IMR-90 (cell line): Measurements from ENCODE around the gene KCNT2. TPM values are rescaled to one million over a fixed set of nuclear protein-coding genes. Genes with fewer than 3 reads are reported as not detected.

Experiments used
- ATAC-seq: fragments of 200-7000 bp; cut with Tn5 transposase; 2 replicates; pipeline ENCODE4 v1.9.1; 2020; ENCODE audit warnings: low read depth, mild to moderate bottlenecking, moderate library complexity
- BruUV-seq: library from RNA; stranded (reverse); fragments of 400-500 nt; replicated peaks from 2 replicates; lab custom pipeline; 2021; lab: Mats Ljungman, UMichigan
- CTCF ChIA-PET: fragments of 300-600 bp; formaldehyde crosslinking; extraction: SDS; loops from one replicate; lab custom pipeline; 2021; ENCODE audit warnings: antibody characterized with exemption; lab: Yijun Ruan, JAX
- POLR2A ChIA-PET: fragments of 300-600 bp; sonication (Branson Sonifier 250); formaldehyde crosslinking; loops from one replicate; lab custom pipeline; 2022; ENCODE audit warnings: antibody characterized with exemption; ENCODE audit not compliant: unreplicated experiment; lab: Charles Lee
- DNase-seq: peaks from one replicate; pipeline ENCODE4 v3.0.0; 2013
- H2AFZ ChIP-seq: replicated peaks from 2 replicates; pipeline ENCODE3; 2013; ENCODE audit warnings: low read length, mild to moderate bottlenecking; ENCODE audit not compliant: poor library complexity
- H2AK5ac ChIP-seq: 2 replicates; pipeline ENCODE4 v1.6.1; 2013; ENCODE audit warnings: low read depth, low read length, inconsistent platforms
- H2AK9ac ChIP-seq: replicated peaks from 2 replicates; pipeline ENCODE3; 2013; ENCODE audit warnings: mild to moderate bottlenecking, low read depth, low read length, moderate library complexity; ENCODE audit not compliant: poor library complexity
- H2BK120ac ChIP-seq: 2 replicates; pipeline ENCODE4 v1.6.1; 2013; ENCODE audit warnings: low read depth, low read length, inconsistent platforms
- H2BK15ac ChIP-seq: 3 replicates; pipeline ENCODE4 v1.6.1; 2013; ENCODE audit warnings: low read depth, low read length, inconsistent platforms
- H2BK20ac ChIP-seq: 2 replicates; pipeline ENCODE4 v1.6.1; 2013; ENCODE audit warnings: low read depth, mild to moderate bottlenecking, inconsistent platforms, low read length, moderate library complexity
- H2BK5ac ChIP-seq: 2 replicates; pipeline ENCODE4 v1.6.1; 2013; ENCODE audit warnings: mild to moderate bottlenecking, low read depth, low read length, inconsistent platforms; ENCODE audit not compliant: poor library complexity, severe bottlenecking
- H3K14ac ChIP-seq: replicated peaks from 2 replicates; pipeline ENCODE4 v1.6.1; 2013; ENCODE audit warnings: low read depth, low read length, inconsistent platforms
- H3K18ac ChIP-seq: 2 replicates; pipeline ENCODE4 v1.6.1; 2013; ENCODE audit warnings: low read depth, low read length, control low read depth
- H3K23ac ChIP-seq: 2 replicates; pipeline ENCODE4 v1.6.1; 2013; ENCODE audit warnings: low read depth, low read length, inconsistent platforms
- H3K27ac ChIP-seq: 2 replicates; pipeline ENCODE4 v1.5.1; 2013; ENCODE audit warnings: mild to moderate bottlenecking, control low read depth, low read length; ENCODE audit not compliant: insufficient read depth
- H3K27me3 ChIP-seq: 2 replicates; pipeline ENCODE4 v1.6.1; 2013; ENCODE audit warnings: low read length; ENCODE audit not compliant: control insufficient read depth, insufficient read depth
- H3K36me3 ChIP-seq: 2 replicates; pipeline ENCODE4 v1.6.1; 2013; ENCODE audit warnings: low read length, mixed read lengths; ENCODE audit not compliant: control insufficient read depth, insufficient read depth
- H3K4ac ChIP-seq: 2 replicates; pipeline ENCODE4 v1.6.1; 2013; ENCODE audit warnings: low read depth, low read length, inconsistent platforms
- H3K4me1 ChIP-seq: 2 replicates; pipeline ENCODE4 v1.6.1; 2013; ENCODE audit warnings: low read length, mixed read lengths; ENCODE audit not compliant: control insufficient read depth, insufficient read depth
- H3K4me2 ChIP-seq: 2 replicates; pipeline ENCODE4 v1.6.1; 2013; ENCODE audit warnings: low read depth, mild to moderate bottlenecking, control low read depth, low read length, moderate library complexity
- H3K4me3 ChIP-seq: 2 replicates; pipeline ENCODE4 v1.5.1; 2013; ENCODE audit warnings: low read depth, mild to moderate bottlenecking, control low read depth, low read length, moderate library complexity; ENCODE audit not compliant: insufficient read depth
- H3K56ac ChIP-seq: 2 replicates; pipeline ENCODE4 v1.6.1; 2013; ENCODE audit warnings: low read length, inconsistent platforms; ENCODE audit not compliant: insufficient read depth; ENCODE audit errors: extremely low read depth
- H3K79me1 ChIP-seq, 2 experiments: 2 replicates each; pipeline ENCODE4 v1.6.1; 2013; ENCODE audit warnings: low read length in 2 of 2, inconsistent platforms in 1 of 2, low read depth in 1 of 2
- H3K9ac ChIP-seq: 2 replicates; pipeline ENCODE4 v1.6.1; 2013; ENCODE audit warnings: low read depth, low read length, control low read depth
- H3K9me1 ChIP-seq: 2 replicates; pipeline ENCODE4 v1.6.1; 2013; ENCODE audit warnings: low read length, inconsistent platforms; ENCODE audit not compliant: insufficient read depth
- H3K9me3 ChIP-seq: 2 replicates; pipeline ENCODE4 v1.6.1; 2013; ENCODE audit warnings: low read length; ENCODE audit not compliant: control insufficient read depth, insufficient read depth
- H4K20me1 ChIP-seq: 2 replicates; pipeline ENCODE4 v1.6.1; 2013; ENCODE audit warnings: low read length, inconsistent platforms; ENCODE audit not compliant: insufficient read depth
- H4K5ac ChIP-seq: 2 replicates; pipeline ENCODE4 v1.6.1; 2013; ENCODE audit warnings: mild to moderate bottlenecking, low read depth, low read length, control low read depth
- H4K8ac ChIP-seq, 2 experiments: 2 replicates each; pipeline ENCODE4 v1.6.1; 2013; ENCODE audit warnings: low read depth in 2 of 2, low read length in 2 of 2, control low read depth in 1 of 2, inconsistent platforms in 1 of 2
- H4K91ac ChIP-seq: 2 replicates; pipeline ENCODE4 v1.6.1; 2013; ENCODE audit warnings: low read depth, low read length, inconsistent platforms; ENCODE audit not compliant: insufficient read depth
- BHLHE40 ChIP-seq: fragments of 150-350 bp; IDR thresholded peaks from 2 replicates; pipeline ENCODE4 v1.6.1; 2016; ENCODE audit warnings: mild to moderate bottlenecking, low read depth, low read length
- CHD1 ChIP-seq: IDR thresholded peaks from 2 replicates; pipeline ENCODE4 v1.6.1; 2012; ENCODE audit warnings: low read depth, low read length, improper control_type of control experiment
- MAFK ChIP-seq: IDR thresholded peaks from 2 replicates; pipeline ENCODE4 v1.6.1; 2012; ENCODE audit warnings: low read depth, low read length, improper control_type of control experiment
- MAZ ChIP-seq: IDR thresholded peaks from 2 replicates; pipeline ENCODE4 v1.6.1; 2012; ENCODE audit warnings: low read depth, mild to moderate bottlenecking, low read length, improper control_type of control experiment, moderate library complexity, borderline replicate concordance
- NFE2L2 ChIP-seq: fragments of 150-350 bp; IDR thresholded peaks from 2 replicates; pipeline ENCODE4 v1.6.1; 2016; ENCODE audit warnings: low read depth, mild to moderate bottlenecking, low read length
- POLR2A ChIP-seq: IDR thresholded peaks from 2 replicates; pipeline ENCODE4 v1.6.1; 2012; ENCODE audit warnings: mild to moderate bottlenecking, low read depth, low read length
- RAD21 ChIP-seq: IDR thresholded peaks from 2 replicates; pipeline ENCODE4 v1.6.1; 2012; ENCODE audit warnings: low read length, improper control_type of control experiment
- RCOR1 ChIP-seq: IDR thresholded peaks from 2 replicates; pipeline ENCODE4 v1.6.1; 2012; ENCODE audit warnings: mild to moderate bottlenecking, low read length, improper control_type of control experiment; ENCODE audit not compliant: insufficient replicate concordance
- RFX5 ChIP-seq: IDR thresholded peaks from 2 replicates; pipeline ENCODE4 v1.8.0; 2012; ENCODE audit warnings: low read depth, mild to moderate bottlenecking, low read length, moderate library complexity
- SMC3 ChIP-seq: fragments of 150-350 bp; IDR thresholded peaks from 2 replicates; pipeline ENCODE4 v1.6.1; 2016; ENCODE audit warnings: low read depth, mild to moderate bottlenecking, antibody characterized with exemption, low read length, moderate library complexity
- dilution Hi-C: fragments of 300-500 bp; cut with HindIII; formaldehyde crosslinking; loops from one replicate; pipeline ENCODE4 v1.14.3; 2018; ENCODE audit warnings: low sequenced_read_pairs; ENCODE audit not compliant: unreplicated experiment
- in situ Hi-C: fragments of 300-500 bp; cut with MboI; formaldehyde crosslinking; loops from 3 replicates; pipeline ENCODE4 v1.14.3; 2019; ENCODE audit warnings: low sequenced_read_pairs, inconsistent platforms, mixed read lengths
- intact Hi-C: fragments of 100-400 bp; cut with micrococcal nuclease; formaldehyde crosslinking; loops from 2 replicates; pipeline ENCODE4 v1.10.0; 2022
- polyA plus RNA-seq, 3 experiments: library from polyadenylated mRNA; depleted of rRNA; stranded (reverse); fragments of >200 nt; gene quantifications; 2 replicates each; pipeline ENCODE4 v1.2.3, GENCODE V29; 2012; ENCODE audit warnings: low replicate concordance in 1 of 3
- total RNA-seq: library from RNA; depleted of rRNA; stranded (reverse); fragments of >200 nt; gene quantifications from 2 replicates; pipeline ENCODE4 v1.2.3, GENCODE V29; 2012
- TF ChIP-seq, protein P1 (sequence below): fragments of 150-350 bp; IDR thresholded peaks from 2 replicates; pipeline ENCODE4 v1.6.1; 2016; ENCODE audit warnings: low read depth, mild to moderate bottlenecking, low read length, moderate library complexity, borderline replicate concordance
- TF ChIP-seq, protein P2 (sequence below): fragments of 150-350 bp; IDR thresholded peaks from 2 replicates; pipeline ENCODE4 v1.6.1; 2017; ENCODE audit warnings: mild to moderate bottlenecking, antibody characterized with exemption, low read length, low read depth
- TF ChIP-seq, protein P3 (sequence below): conservative IDR thresholded peaks from 2 replicates; pipeline ENCODE4 v1.5.1; 2012; ENCODE audit warnings: mild to moderate bottlenecking, low read depth, low read length, improper control_type of control experiment

Gene KCNT2
- total and polyA plus RNA-seq, 2 of the 4 experiments (the other 2 are of a cell fraction): 0.22 to 0.72 TPM

DNA sequence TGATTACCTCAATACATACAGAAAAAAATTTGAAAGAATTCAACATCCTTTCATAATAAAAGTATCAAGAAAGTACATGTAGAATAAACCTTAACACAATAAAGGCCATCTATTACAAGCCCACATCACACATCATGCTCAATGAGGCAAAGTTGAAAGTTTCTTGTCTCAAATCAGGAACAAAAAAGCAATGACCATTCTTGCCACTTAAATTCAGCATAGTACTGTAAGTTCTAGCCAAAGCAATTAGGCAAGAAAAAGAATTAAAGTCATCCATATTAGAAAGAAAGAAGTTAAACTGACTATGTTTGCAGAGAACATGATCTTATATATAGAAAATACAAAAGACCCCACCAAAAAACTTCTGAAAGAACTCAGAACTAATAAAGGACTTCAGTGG is 44.5 kb downstream of the KCNT2 start:
- H4K5ac ChIP-seq: no peak overlapping the region
- H2BK20ac ChIP-seq: no peak overlapping the region
- no peak overlapping the region for H3K23ac ChIP-seq
- ChIA-PET POLR2A (no interaction called here), CTCF (no interaction called here)
- no peaks in the 10 kb centered on the region for H3K79me1 ChIP-seq
- BruUV-seq: no TSS peak
- H2AFZ ChIP-seq: no peak overlapping the region
- no peak overlapping the region for H3K56ac ChIP-seq
- H4K8ac ChIP-seq: no peak overlapping the region
- H3K4ac ChIP-seq: no peak overlapping the region
- no peak overlapping the region for H2AK9ac ChIP-seq
- H3K27ac ChIP-seq: no peak overlapping the region
- H3K9ac ChIP-seq: no peak overlapping the region
- H3K18ac ChIP-seq: no peak overlapping the region
- ATAC-seq (no peak), DNase-seq (no peak)
- intact Hi-C loops (no loop called here), dilution Hi-C loops (no loop called here), in situ Hi-C loops (no loop called here)
- H3K9me3 ChIP-seq: no peaks in the 10 kb centered on the region
- H2BK120ac ChIP-seq: no peak overlapping the region
- no peak overlapping the region for H3K14ac ChIP-seq
- no peaks in the 10 kb centered on the region for H3K4me1 ChIP-seq
- H2AK5ac ChIP-seq: no peak overlapping the region
- no peak overlapping the region for H3K4me3 ChIP-seq
- H3K36me3 ChIP-seq: no peaks in the 10 kb centered on the region
- no peak overlapping the region for H4K91ac ChIP-seq
- no peaks in the 10 kb centered on the region for H3K27me3 ChIP-seq
- H2BK5ac ChIP-seq: no peak overlapping the region
- H3K4me2 ChIP-seq: no peak overlapping the region
- H4K20me1 ChIP-seq: no peaks in the 10 kb centered on the region
- no peaks in the 10 kb centered on the region for H3K9me1 ChIP-seq
- TF ChIP-seq SMC3: no peak
- no peak for TF ChIP-seq POLR2A
- no peak for TF ChIP-seq MAFK
- no peak for TF ChIP-seq NFE2L2
- TF ChIP-seq CHD1: no peak
- TF ChIP-seq, protein P1, sequence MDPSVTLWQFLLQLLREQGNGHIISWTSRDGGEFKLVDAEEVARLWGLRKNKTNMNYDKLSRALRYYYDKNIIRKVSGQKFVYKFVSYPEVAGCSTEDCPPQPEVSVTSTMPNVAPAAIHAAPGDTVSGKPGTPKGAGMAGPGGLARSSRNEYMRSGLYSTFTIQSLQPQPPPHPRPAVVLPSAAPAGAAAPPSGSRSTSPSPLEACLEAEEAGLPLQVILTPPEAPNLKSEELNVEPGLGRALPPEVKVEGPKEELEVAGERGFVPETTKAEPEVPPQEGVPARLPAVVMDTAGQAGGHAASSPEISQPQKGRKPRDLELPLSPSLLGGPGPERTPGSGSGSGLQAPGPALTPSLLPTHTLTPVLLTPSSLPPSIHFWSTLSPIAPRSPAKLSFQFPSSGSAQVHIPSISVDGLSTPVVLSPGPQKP: no peak
- TF ChIP-seq RCOR1: no peak
- TF ChIP-seq, protein P2, sequence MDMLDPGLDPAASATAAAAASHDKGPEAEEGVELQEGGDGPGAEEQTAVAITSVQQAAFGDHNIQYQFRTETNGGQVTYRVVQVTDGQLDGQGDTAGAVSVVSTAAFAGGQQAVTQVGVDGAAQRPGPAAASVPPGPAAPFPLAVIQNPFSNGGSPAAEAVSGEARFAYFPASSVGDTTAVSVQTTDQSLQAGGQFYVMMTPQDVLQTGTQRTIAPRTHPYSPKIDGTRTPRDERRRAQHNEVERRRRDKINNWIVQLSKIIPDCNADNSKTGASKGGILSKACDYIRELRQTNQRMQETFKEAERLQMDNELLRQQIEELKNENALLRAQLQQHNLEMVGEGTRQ: no peak
- no peak for TF ChIP-seq RAD21
- TF ChIP-seq BHLHE40: no peak
- TF ChIP-seq MAZ: no peak
- no peak for TF ChIP-seq RFX5
- TF ChIP-seq, protein P3, sequence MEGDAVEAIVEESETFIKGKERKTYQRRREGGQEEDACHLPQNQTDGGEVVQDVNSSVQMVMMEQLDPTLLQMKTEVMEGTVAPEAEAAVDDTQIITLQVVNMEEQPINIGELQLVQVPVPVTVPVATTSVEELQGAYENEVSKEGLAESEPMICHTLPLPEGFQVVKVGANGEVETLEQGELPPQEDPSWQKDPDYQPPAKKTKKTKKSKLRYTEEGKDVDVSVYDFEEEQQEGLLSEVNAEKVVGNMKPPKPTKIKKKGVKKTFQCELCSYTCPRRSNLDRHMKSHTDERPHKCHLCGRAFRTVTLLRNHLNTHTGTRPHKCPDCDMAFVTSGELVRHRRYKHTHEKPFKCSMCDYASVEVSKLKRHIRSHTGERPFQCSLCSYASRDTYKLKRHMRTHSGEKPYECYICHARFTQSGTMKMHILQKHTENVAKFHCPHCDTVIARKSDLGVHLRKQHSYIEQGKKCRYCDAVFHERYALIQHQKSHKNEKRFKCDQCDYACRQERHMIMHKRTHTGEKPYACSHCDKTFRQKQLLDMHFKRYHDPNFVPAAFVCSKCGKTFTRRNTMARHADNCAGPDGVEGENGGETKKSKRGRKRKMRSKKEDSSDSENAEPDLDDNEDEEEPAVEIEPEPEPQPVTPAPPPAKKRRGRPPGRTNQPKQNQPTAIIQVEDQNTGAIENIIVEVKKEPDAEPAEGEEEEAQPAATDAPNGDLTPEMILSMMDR: no peak
- no peak overlapping the region for H2BK15ac ChIP-seq
